PC-9 (cell line): ENCODE results near the gene PLIN1. TPM values are rescaled to one million over a fixed set of nuclear protein-coding genes. Genes with fewer than 3 reads are reported as not detected.
A peak's percentile ranks its signal among the peaks of the same experiment; 100 is the strongest.

ENCODE experiments used
- BruUV-seq: library from RNA; stranded (reverse); fragments of 400-500 nt; replicated peaks from 2 replicates; lab custom pipeline; 2021; lab: Mats Ljungman, UMichigan
- CTCF ChIA-PET: fragments of 300-600 bp; sonication (Branson Sonifier 250); formaldehyde crosslinking; loops from one replicate; lab custom pipeline; 2022; ENCODE audit warnings: antibody characterized with exemption; lab: Charles Lee
- POLR2A ChIA-PET: fragments of 300-600 bp; sonication (Branson Sonifier 250); formaldehyde crosslinking; loops from one replicate; lab custom pipeline; 2022; ENCODE audit warnings: antibody characterized with exemption; ENCODE audit not compliant: unreplicated experiment; lab: Charles Lee
- DNase-seq, 2 experiments: peaks; one replicate each; pipeline versions ENCODE4 v3.0.0 to v3.0.0-alpha.2; 2015 to 2022; ENCODE audit warnings: mixed read lengths in 1 of 2
- H2AFZ ChIP-seq: fragments of 200-600 bp; sonication (generic); 2 replicates; pipeline ENCODE4 v1.8.1; 2017; ENCODE audit warnings: antibody characterized with exemption
- H3F3A ChIP-seq: fragments of 200-600 bp; sonication (generic); 2 replicates; pipeline ENCODE4 v1.8.1; 2017; ENCODE audit warnings: antibody characterized with exemption, mild to moderate bottlenecking, low read depth; ENCODE audit not compliant: insufficient read depth
- H3K27ac ChIP-seq: fragments of 200-600 bp; sonication (generic); 2 replicates; pipeline ENCODE4 v1.6.1; 2016; ENCODE audit warnings: mixed run types
- H3K27me3 ChIP-seq: fragments of 200-600 bp; sonication (generic); 2 replicates; pipeline ENCODE4 v1.6.1; 2016; ENCODE audit warnings: low read depth, mixed run types; ENCODE audit not compliant: insufficient read depth
- H3K36me3 ChIP-seq: fragments of 200-600 bp; sonication (generic); 2 replicates; pipeline ENCODE4 v1.6.1; 2016; ENCODE audit warnings: low read depth, mixed run types
- H3K4me1 ChIP-seq: fragments of 200-600 bp; sonication (generic); replicated peaks from 2 replicates; pipeline ENCODE4 v1.6.1; 2016; ENCODE audit warnings: mixed run types; ENCODE audit not compliant: insufficient read depth
- H3K4me2 ChIP-seq: fragments of 200-600 bp; sonication (generic); 2 replicates; pipeline ENCODE4 v1.6.1; 2017; ENCODE audit warnings: mixed run types
- H3K4me3 ChIP-seq: fragments of 200-600 bp; sonication (generic); 2 replicates; pipeline ENCODE4 v1.6.1; 2016; ENCODE audit warnings: mixed run types
- H3K79me2 ChIP-seq: fragments of 200-600 bp; sonication (generic); 2 replicates; pipeline ENCODE4 v1.6.1; 2017; ENCODE audit warnings: low read depth, mixed run types
- H3K9me2 ChIP-seq: fragments of 200-600 bp; sonication (generic); 2 replicates; pipeline ENCODE4 v1.8.1; 2017; ENCODE audit warnings: mild to moderate bottlenecking; ENCODE audit not compliant: insufficient read depth
- H3K9me3 ChIP-seq: fragments of 200-600 bp; sonication (generic); 2 replicates; pipeline ENCODE4 v1.8.1; 2016; ENCODE audit warnings: low read depth; ENCODE audit not compliant: insufficient read depth
- H4K20me1 ChIP-seq: fragments of 200-600 bp; sonication (generic); 2 replicates; pipeline ENCODE4 v1.8.1; 2017; ENCODE audit not compliant: insufficient read depth
- CTCF ChIP-seq: fragments of 200-600 bp; sonication (generic); conservative IDR thresholded peaks from 2 replicates; pipeline ENCODE4 v1.6.1; 2017; ENCODE audit warnings: mixed run types, antibody characterized with exemption, mild to moderate bottlenecking, moderate library complexity
- EZH2 ChIP-seq: fragments of 200-600 bp; sonication (generic); IDR thresholded peaks from 2 replicates; pipeline ENCODE4 v1.8.0; 2017; ENCODE audit warnings: antibody characterized with exemption, low read depth
- intact Hi-C: fragments of 100-400 bp; cut with micrococcal nuclease; formaldehyde crosslinking; loops from one replicate; pipeline ENCODE4 v1.10.0; 2022; ENCODE audit not compliant: unreplicated experiment
- total RNA-seq: library from RNA; stranded (reverse); gene quantifications from 2 replicates; pipeline ENCODE4 v1.2.3, GENCODE V29; 2021

The PLIN1 gene
- total RNA-seq, 1 experiment from 2014 or later = 1.0 TPM

DNA sequence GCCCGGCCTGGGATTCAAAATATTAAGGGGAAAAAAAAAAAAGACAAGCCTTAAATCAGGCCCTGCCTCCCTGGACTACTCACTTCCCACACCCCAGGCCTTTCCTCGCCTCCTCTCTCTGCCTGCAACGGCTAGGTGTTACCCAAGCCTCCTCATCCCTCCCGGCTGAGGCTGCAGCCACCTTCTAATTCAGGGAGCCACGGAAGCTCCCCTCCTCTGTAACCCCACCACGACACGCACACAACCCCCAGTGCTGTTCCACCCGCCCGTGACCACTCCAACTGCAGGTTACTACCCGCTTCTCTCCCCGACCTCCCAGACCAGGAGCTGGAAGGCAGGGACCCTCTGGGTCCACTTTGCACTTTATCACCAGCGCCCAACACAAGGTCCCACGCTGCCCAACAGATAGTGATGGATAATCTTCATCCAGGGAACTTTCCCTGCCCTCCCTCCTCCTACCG, 24.8 kb downstream of the PLIN1 start:
- Histone ChIP-seq H3K27ac (0 out of 2 replicates have a peak overlapping the region, but pooled peaks have one; percentile 11), H2AFZ (peak overlapping the region; percentile 81), H3K4me1 (peaks cover 9% of the 10 kb centered on the region), H3K36me3 (peaks cover 10% of the 10 kb centered on the region; the same call in 1 of the 2 replicates), H3K9me3 (no peaks in the 10 kb centered on the region), H3K27me3 (no peaks in the 10 kb centered on the region), H3K4me2 (peak overlapping the region; percentile 92), H3F3A (peaks cover 29% of the 10 kb centered on the region), H4K20me1 (no peaks in the 10 kb centered on the region), H3K9me2 (no peaks in the 10 kb centered on the region), H3K79me2 (peaks cover 16% of the 10 kb centered on the region), H3K4me3 (peak overlapping the region; percentile 96)
- ChIA-PET CTCF (interaction anchor here (0.6 kb wide), 1 partner anchor 80 kb away, joined by 6 read pairs; no protein-coding TSS in a partner anchor), POLR2A (no interaction called here)
- TF ChIP-seq EZH2 (no peak), CTCF (no peak)
- peak; percentile 30 to 70 for DNase-seq
- intact Hi-C loops = no loop called here
- no TSS peak for BruUV-seq

GRCh38 chr15:89653578-89653977, 25.6 kb downstream of the PLIN1 start:
- TF ChIP-seq CTCF = no peak
- TF ChIP-seq EZH2 = no peak
- no peak for DNase-seq
- H3K9me2 ChIP-seq = no peaks in the 10 kb centered on the region
- ChIA-PET CTCF (no interaction called here), POLR2A (no interaction called here)
- peaks cover 29% of the 10 kb centered on the region for H3F3A ChIP-seq
- H2AFZ ChIP-seq = no peak overlapping the region
- H3K4me2 ChIP-seq = peak overlapping the region; percentile 92
- H3K27me3 ChIP-seq = no peaks in the 10 kb centered on the region
- peaks cover 13% of the 10 kb centered on the region; the same call in 1 of the 2 replicates for H3K36me3 ChIP-seq
- no TSS peak for BruUV-seq
- H3K4me3 ChIP-seq = peak overlapping the region; percentile 96; the same call in 1 of the 2 replicates
- peak overlapping the region; percentile 34; the same call in 1 of the 2 replicates for H3K27ac ChIP-seq
- peaks cover 9% of the 10 kb centered on the region for H3K4me1 ChIP-seq
- intact Hi-C loops = no loop called here
- no peaks in the 10 kb centered on the region for H4K20me1 ChIP-seq
- H3K9me3 ChIP-seq = no peaks in the 10 kb centered on the region
- peaks cover 16% of the 10 kb centered on the region for H3K79me2 ChIP-seq

DNA sequence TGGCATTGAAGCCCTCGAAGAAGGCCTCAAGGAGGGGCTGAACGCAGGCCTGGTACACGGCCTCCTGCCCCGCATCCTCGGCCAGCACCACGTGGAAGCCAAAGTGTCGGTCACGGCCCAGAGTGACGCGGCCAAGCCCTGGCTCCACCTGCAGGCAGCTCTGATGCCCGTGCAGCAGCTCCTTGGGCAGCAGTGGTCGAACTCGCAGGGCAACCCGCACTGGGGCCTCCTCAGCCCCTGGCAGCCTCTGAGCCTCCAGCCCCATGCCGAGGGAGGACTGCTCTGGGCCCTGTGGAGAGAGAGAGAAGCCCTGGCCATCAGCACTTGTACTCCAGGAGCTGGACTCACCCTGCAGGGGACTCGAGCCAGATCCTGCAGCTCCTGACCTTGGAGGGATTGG, 26.5 kb downstream of the PLIN1 start:
- POLR2A ChIA-PET = interaction anchor here (0.6 kb wide), 1 partner anchor 36 kb away, joined by 6 read pairs; no protein-coding TSS in a partner anchor
- H2AFZ ChIP-seq = no peak overlapping the region

More for the DNA sequence above, 26.5 kb downstream of the PLIN1 start:
- H3K27me3 ChIP-seq = no peaks in the 10 kb centered on the region
- no peak overlapping the region for H3K4me2 ChIP-seq
- no peaks in the 10 kb centered on the region for H3K9me2 ChIP-seq
- TF ChIP-seq CTCF (no peak), EZH2 (no peak)
- no peak for DNase-seq
- peaks cover 13% of the 10 kb centered on the region; the same call in 1 of the 2 replicates for H3K36me3 ChIP-seq
- no TSS peak for BruUV-seq
- CTCF ChIA-PET = no interaction called here
- no peak overlapping the region for H3K4me3 ChIP-seq
- H3K27ac ChIP-seq = no peak overlapping the region
- peaks cover 32% of the 10 kb centered on the region for H3F3A ChIP-seq
- intact Hi-C loops = no loop called here
- H4K20me1 ChIP-seq = no peaks in the 10 kb centered on the region
- H3K9me3 ChIP-seq = no peaks in the 10 kb centered on the region
- peaks cover 9% of the 10 kb centered on the region for H3K4me1 ChIP-seq
- peaks cover 16% of the 10 kb centered on the region for H3K79me2 ChIP-seq
